ENCODE results near the gene DHX30.

DNA sequence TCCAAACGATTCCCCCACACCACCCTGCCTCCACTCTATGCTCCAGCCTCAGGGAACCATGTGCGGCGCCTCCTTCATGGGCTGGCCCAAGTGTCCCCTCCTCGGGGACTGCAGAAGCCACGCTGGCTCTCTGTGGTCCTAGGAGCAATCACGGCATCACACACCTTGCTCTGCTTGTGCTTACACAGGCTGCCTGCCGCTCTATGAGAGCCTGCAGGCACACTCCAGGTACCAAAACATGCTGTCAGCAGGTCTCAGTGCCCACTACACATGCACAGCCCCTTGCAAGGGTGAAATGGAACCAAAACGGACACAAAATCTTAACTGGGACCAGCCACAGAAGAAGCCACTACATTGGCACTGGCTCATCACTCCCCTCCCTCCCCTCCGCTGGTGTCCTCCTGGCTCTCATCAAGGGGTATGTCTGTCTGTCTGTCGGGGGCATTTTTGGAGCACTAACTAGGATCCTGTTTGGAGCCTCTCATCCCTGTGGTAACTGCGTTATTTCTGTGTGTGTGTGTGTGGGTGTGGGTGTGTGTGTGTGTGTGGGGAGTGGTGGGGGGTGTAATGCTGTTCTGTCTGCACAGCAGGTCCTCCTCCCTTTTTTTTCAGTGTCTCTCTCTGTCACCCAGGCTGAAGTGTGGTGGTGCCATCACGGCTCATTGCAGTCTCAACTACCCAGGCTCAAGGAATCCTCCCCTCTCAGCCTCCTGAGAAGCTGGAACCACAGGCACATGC, 60.6 kb downstream of the DHX30 start:
- TF ChIP-seq POLR2A (IDR thresholded peaks at IDR 0.05) (no peak), CTCF (IDR thresholded peaks at IDR 0.05) (no peak), POLR2AphosphoS5 (IDR thresholded peaks at IDR 0.05) (no peak)
